T-helper 2 cell treated with Interferon-gamma antibody and Interleukin-4, amounts not matched to agents 100 ng/mL and 5 ng/mL, for 36 hours (primary cell): Measurements from ENCODE around the gene ADCY9. TPM values are rescaled to one million over a fixed set of nuclear protein-coding genes. Genes with fewer than 3 reads are reported as not detected.
"Not testable (repeated sequence)": the region's sequence is repeated elsewhere in the genome, so short reads cannot be mapped to it uniquely, and the experiment has no call there.

Source experiments
- intact Hi-C: fragments of 100-400 bp; cut with micrococcal nuclease; formaldehyde crosslinking; loops from one replicate; pipeline ENCODE4 v1.15.1; 2023
- total RNA-seq: library from RNA; stranded (reverse); gene quantifications from 2 replicates; pipeline ENCODE4 v1.2.3, GENCODE V29; 2022

ADCY9 gene
- total RNA-seq, 1 donor from 2014 or later: 7.8 TPM

DNA sequence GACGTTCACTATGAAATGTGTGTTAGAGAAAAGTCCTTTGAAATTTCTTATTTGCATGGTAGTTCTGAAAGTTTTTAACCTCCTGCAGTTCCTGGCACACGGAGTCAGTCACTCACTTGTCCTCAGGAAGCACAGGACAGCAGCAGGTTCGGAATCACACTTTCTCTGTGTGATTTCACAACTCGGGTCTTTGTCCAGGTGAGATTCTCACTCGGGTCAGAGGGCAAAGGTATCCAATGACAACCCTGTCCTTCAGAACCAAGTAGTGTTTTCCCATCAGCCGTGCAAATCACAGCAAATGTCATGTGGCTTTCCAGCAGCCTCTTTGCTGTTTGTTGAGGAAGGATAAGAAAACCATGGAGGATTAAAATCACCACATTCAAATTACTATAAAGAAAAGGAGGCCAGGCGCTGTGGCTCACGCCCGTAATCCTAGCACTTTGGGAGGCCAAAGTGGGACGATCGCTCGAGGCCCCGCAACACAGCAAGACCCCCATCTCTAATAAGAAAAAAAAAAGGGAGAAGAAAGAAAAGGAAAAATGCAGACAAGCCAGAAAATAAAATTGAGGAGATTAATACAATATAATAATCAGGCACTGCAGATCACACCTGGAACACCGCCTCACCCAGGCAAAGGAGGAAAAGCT lies 22.0 kb downstream of the ADCY9 start:
- intact Hi-C loops: no loop called here

- intact Hi-C loops: no loop called here
These were observed 22.6 kb downstream of the ADCY9 start for GRCh38 chr16:4093495-4094126.

GRCh38 chr16:4092547-4093265 lies 23.5 kb downstream of the ADCY9 start:
- intact Hi-C loops: no loop called here

GRCh38 chr16:4091240-4092012 lies 24.8 kb downstream of the ADCY9 start:
- intact Hi-C loops: no loop called here

DNA sequence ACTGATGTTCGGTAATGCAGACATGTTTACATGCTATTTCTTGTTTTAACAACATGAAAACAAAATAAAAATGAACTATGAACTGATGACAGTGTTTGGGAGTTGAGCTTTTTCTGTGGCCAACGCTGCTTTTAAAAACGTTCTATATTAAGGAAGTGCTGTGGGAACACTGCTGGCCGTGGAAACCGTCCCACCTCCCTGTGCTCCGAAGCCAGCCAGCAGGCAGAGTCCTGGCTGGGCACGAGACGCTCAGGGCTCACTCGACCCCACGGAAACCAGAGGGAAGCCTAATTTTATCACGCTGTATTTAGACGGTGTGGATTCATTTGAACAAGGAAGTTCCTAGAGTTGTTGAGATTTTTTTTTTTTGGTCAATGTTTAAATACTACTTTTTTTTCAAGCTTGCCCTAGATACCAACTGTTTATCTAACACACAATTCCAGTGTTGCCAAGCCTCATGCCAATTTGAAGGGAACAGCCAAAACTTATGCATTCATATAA lies 25.8 kb downstream of the ADCY9 start:
- intact Hi-C loops: no loop called here

- intact Hi-C loops: no loop called here
These were observed 26.4 kb downstream of the ADCY9 start for GRCh38 chr16:4089811-4090301.

DNA sequence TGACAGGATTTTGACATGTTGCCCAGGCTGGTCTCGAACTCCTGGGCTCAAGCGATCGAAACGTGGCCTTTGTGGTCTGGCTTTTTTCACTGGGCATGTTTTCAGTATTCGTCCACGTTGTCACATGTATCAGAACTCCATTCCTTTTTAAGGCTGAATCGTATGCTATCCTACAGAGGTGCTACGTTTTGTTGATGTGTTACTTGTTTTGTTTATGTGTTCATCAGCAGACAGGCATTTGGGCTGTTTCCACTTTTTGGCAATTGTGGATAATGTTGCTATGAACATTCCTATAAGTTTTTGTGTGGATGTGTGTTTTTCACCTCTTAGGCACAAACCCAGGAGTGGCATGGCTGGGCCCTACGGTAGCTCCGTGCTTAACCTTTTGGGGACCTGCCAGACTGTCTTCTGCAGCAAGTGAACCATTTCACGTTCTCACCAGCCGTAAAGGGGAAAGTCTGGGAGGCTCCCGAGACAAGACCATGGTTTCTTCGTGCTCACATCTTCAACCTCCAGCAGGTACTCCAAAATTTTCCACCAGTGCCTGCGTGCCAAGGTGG lies 26.9 kb downstream of the ADCY9 start:
- intact Hi-C loops: no loop called here

DNA sequence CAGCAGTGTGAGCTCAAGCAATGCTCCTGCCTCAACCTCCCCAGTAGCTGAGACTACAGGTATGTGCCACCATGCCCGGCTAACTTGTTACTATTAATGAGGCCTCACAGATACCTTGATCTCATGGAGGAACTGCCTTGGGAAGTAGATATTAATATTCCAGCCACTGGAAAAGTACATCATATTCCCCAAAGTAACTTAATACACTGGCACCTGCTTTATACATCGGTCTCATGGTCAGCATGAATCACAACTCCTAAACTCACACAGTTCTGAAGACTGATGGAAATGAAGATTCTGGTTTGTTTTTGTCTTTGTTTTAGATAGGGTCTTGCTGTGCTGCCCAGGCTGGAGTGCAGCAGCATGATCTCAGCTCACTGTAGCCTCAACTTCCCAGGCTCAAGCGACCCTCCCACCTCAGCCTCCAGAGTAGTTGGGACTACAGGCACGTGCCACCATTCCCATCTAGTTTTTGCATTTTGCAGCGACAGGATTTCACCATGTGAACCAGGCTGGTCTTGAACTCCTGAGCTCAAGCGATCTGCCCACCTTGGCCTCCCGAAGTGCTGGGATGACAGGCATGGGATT lies 28.2 kb downstream of the ADCY9 start:
- intact Hi-C loops: no loop called here

- intact Hi-C loops: no loop called here
These were observed 28.9 kb downstream of the ADCY9 start for GRCh38 chr16:4087099-4087885.

DNA sequence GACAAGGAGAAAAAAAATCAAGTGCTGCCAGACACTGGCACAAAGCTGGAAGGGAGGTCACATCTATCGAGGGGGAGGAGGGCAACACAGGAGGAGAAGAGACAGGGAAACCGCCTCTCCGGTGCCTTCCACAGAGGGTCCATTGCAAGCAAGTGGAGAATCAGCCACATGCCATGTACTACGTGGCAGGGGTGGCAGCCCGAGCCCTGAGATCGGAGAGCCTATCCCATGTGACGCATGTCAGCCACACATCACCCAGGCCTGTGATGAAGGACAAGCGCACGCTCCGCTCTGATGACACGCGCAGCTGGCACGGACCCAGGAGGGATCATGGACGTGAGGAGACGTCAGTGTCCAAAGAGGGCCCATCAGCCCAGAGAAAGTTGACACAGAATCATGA lies 30.1 kb downstream of the ADCY9 start:
- intact Hi-C loops: no loop called here

DNA sequence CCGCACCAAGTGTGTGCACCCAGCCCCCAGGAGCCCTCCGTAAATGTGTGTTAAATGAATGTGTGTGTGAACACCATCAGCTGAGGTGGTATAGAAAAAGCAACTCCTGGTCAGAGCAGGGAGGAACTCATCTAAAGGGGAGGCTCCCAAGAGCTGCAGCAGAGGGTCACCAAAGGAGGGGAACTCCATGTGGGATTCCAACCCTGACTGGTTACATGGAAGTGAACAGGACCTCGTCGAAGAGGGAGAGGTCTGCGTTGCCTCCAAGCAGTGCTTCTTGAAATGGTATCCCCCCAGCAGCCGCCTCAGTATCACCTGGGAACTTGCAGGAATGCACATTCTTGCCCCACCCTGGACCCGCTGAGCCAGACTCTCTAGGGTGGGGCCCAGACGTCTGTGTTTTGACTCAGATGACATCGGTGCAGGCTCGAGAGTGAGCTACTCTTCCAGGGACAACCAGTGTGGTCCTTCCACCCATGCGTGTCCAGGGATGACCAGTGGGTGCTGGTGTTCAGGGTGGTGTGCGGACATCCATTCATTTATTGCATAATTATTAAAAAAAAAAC lies 30.8 kb downstream of the ADCY9 start:
- intact Hi-C loops: no loop called here

- intact Hi-C loops: no loop called here
These were observed 32.8 kb downstream of the ADCY9 start for GRCh38 chr16:4083347-4083870.

DNA sequence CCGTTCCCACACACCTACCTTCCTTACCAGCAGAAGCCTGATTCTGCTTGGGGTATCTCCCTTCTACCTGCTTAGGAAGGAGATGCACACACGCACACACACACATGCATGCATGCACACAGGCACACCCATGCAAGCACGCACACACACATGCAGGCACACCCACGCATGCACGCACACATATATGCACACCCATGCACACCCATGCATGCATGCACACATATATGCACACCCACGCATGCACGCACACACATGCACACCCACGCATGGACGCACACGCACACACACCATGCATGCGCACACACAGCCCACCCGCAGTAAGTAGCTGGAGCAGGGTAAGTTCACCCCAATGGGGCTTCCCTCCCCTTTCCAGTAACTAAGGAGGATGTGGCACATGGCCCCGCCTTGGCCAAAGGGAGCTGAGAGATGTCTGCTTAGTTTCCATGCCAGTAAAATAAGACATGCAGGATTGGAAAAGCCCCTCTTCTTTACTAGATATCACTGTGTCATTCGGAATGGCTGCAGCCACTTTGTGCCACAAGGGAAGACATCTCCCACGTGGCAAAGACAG lies 33.7 kb downstream of the ADCY9 start:
- intact Hi-C loops: no loop called here

GRCh38 chr16:4081521-4082021 lies 34.7 kb downstream of the ADCY9 start:
- intact Hi-C loops: no loop called here

GRCh38 chr16:4081047-4081446 lies 35.2 kb downstream of the ADCY9 start:
- intact Hi-C loops: no loop called here

DNA sequence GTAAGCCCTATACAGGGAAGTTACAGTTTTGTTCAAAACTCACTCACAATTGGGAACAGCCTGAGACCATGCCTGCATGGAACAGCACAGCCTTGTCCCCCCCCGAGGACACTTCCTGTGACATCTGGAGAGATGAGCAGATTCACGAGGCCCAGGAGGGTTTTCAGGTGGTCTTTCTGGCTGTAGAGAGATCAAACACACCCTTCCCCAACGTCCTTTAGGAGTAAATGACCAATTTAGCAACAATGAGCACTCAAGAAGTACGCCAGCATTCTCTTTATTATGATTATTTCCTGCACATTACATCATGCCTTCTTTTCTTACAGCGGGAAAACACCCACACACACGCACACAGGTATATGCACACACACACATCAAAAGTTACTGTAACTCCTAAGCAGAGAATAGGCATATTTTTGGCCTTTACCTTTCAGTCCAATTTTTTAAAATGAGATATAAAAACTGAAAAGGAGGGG lies 39.0 kb downstream of the ADCY9 start:
- intact Hi-C loops: no loop called here

GRCh38 chr16:4075534-4075933 lies 40.7 kb downstream of the ADCY9 start:
- intact Hi-C loops: no loop called here

DNA sequence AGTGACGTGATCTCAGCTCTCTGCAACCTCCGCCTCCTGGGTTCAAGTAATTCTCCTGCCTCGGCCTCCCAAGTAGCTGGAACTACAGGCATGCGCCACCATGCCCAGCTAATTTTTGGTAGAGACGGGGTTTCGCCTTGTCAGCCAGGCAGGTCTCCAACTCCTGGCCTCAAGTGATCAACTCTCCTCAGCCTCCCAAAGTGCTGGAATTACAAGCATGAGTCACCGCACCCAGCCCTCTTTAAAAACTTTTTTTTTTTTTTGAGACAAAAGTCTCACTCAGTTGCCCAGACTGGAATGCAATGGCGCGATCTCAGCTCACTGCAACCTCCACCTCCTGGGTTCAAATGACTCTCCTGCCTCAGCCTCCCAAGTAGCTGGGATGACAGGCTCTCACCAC lies 43.1 kb downstream of the ADCY9 start:
- intact Hi-C loops: not testable (repeated sequence)
